Suppressor macrophage treated with lipopolysaccharide for 4 hours (primary cell): Measurements from ENCODE around the gene ZNF521.

Experiments used
- DNase-seq: peaks from one replicate; pipeline ENCODE4 v3.0.0-alpha.2; 2020

ZNF521 gene

DNA sequence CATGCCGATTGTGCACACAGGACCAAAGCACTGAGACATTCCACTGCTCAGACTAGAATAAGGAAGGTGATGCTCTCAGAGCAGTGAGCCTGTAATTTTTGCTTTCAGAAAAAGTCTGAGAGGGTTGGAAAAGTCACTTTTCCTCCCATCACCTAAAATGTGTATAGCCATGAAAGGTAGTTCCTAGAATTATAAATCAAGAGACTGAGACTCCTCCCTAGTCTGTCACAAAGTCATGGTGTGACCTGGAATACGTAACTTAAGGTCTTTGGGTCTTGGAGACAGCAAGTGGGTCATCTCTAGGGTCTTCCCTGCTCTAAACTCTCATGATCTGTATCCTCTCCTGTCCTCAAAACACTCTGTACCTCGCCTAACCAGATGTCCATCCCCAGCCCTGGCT is 16.9 kb downstream of the ZNF521 start:
- no peak for DNase-seq

DNA sequence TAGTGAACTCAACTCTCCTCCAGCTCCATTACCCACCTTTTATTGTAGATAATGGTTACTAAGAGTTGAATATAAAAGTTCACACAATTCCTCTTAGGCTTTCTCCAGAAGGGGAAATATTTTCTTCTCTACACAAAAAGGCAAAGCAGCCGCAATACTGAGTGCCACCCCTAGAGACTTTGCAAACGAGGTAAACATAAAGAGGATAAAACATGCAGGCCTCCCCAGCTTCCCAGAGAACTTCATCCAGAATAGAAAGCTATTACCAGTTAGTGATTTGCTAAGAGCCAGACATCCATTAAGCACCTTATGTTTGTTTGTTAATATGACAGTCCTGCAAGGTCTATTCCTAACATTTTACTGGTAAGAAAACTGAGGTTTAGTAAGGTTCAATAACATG is 17.4 kb downstream of the ZNF521 start:
- DNase-seq: no peak

DNA sequence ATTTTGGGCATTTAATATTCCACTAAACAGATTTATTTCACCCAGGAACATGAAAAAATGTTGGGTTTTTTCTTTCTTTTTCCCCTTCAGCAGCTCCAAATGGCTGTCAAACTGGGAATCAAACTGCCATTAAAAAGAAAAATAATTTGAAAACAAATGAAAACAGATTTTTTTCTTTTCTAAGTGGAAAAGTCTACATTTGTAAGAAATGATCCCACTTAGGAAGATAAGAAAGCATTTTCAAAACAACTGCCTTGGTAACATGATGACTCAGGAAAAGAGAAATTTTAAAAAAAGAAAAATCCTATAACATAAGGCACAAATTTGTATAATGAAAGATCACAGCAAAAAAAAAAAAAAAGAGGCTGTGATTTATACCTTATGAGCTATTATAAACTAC is 20.0 kb downstream of the ZNF521 start:
- DNase-seq: no peak

DNA sequence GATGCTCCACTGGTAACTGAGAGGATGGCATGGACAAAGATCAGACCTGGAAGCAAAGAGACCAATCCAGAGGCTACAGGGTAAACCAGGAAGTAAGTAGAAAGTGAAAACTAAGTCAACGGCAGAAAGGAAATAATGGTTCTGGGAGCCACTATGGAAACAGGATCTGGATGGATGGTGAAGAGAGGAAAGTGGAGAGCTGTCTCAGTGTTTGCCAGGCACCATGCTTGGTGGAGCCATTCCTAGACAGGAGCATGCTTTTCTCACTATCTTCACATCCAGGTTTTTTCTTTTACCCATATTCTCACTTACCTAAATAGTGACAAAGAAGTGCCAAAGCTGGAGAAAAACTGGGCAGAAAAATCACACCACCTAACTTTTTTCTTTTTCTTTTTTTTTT is 22.2 kb downstream of the ZNF521 start:
- peak; percentile 19 for DNase-seq

DNA sequence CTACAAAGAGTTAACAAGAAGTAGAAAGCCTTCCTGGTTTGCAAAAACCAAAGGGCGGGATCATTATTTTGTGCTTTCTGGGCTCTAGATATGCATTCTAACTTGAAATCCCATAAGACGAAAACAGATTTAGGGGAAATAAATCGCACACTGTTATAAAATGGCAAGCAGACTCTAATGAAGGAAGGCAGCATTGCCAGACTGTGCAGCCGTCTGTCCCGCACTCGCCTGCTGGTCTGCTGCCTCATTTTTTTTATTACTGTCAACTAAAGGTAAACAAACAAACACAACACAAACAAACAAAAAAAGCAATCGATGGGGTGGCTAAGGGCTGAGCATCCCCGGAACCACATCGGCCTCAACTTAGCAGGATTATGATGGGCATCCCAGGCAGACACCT is 24.4 kb downstream of the ZNF521 start:
- DNase-seq: no peak

DNA sequence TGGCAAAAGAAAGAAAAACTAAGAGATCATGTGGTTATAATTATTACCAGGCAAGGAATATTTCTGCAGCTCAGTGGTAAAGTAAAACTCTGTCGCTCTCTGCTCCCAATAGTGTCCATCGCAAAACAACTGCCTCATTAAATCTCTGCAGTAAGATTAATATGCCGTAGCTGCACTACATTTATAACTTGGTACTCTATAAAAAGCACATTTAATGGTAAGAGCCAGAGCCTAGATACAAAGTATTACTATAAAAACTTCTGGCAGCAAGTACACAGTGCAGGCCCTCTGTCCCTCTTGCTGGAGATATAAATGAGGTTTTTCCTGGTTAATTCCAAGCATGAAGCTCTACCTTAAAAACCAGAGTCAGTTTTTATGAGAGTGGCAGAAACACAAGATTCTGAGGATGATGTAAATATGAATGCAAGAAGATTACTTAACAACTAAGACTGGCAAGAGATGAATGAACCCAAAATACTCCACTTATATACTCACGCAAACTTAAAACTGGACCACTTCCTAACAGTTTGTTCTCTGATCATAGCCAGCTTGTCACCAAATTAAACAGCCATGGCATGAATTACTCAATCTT is 25.5 kb downstream of the ZNF521 start:
- DNase-seq: no peak

DNA sequence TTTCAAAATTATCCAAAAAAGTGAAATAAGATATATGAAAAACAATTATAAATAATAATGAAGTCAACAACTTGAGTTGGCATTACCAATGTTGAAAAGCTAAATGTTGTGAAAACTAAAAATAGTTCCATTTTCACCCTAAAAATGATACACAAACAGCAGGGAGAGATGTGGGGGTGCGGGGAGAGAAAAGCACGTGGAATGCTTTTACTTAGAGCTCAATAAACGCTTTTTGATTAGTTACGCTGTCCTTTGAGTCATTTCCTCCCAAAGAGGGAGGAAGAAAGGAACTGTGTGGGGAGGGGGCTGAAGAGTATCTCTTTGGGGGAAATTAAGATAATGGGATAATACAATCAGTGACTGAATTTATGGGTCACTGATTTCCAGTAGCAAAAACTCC is 29.2 kb downstream of the ZNF521 start:
- DNase-seq: no peak

DNA sequence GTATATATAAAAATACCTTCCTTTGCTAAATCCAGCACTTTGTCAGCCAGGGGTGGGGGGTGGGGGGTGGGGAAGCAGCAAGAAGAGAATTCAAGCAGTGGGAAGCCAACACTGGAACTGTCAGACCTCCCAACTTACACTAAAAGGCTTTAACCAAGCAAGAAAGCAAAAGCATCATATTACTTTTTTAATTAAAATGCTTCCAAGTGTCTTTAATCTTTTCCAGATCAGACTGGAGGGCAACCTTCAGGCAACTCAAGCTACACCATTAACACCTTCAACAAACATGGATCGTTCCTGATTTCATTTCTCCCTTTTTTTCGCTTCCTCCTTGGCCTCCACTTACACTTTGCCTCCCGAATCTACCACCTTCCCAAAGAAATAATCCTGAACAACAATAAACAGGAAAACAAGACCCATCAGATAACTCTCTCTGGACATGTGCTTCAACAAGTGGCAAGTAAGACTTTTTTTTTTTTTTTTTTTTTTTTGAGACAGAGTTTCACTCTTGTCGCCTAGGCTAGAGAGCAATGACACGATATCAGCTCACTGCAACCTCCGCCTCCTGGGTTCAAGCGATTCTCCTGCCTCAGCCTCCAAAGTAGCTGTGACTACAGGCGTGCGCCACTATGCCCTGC is 35.5 kb downstream of the ZNF521 start:
- no peak for DNase-seq

DNA sequence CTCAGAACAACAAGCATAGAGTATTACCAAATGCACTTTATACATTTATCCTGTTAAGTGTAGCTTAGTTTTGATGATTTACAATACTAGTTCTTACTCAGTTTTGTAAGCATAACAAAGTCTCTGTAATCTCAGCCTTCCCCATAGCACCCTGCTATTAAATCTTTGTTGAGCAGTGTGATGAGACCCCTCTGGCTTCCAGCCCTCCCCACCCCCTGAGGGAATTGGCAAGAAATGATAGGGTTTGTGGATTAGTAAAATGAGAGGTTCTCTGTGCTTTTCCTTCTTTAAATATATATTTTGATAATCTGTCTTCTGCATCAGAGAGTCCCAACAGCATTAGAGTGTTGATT is 37.2 kb downstream of the ZNF521 start:
- DNase-seq: no peak

DNA sequence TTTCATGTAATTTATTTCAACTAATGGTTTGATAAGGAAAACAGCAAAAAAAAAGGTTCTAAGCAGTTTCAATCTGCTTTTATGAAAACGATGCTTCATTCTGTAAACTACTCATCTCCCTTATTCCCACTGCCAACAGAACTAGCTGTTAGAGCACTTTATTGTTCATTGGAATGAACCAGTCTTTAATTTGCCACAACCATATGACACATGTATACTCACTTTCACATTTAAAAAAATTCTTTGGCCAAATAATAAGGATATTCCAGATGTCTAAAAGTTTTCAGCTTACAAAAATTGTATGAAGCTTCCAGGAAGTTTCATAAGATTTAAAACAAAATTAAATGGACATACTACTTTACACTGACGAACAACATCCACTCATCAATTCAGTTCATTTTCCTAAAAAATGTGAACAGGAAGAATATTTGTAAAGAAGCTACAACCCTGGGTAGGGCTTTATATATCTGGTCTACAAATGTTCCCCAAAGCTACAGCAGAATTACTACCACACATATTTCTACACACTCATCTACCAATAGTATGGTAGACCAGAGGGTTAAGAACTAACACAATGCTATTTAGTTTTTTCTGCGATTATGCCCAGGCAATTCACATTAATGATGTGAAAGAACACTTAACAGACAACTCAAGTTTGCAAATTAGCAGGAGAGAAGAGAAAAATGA is 37.7 kb downstream of the ZNF521 start:
- DNase-seq: no peak

DNA sequence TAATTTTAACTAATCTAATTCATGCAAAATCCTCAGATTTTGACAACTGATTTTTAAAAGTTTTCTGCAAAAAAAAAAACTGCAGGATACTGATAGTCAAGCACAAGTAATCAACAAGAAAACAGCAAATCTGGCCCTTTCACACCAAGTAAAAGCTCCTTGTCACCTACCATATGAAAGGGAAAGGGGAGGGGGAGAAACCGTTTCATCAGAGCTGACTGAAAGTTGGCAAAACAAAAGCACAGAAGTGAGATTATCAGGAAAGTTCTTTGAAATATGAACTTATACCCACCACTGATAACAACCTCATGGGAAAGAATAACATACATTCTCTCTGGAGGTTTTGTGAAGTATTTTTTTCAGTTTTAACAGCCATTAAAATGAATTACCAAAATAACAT is 38.7 kb downstream of the ZNF521 start:
- DNase-seq: no peak

DNA sequence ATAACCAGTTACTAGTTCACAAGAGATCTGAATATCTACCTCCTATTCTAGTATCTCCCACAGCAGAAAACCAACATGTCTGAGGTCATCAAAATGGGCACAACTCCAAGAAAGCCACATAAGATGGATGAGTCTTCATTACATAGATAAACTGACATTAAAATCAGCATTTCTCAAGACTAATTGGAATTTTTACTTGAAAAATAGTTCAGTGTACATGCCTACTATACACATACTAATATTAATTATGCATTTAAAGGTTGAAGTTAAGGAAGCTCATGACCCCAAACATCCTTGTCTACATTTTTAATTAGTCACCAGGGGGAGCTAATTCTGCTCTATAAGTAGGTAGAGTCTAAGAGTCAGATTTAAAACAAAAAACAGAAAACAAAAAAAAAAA is 41.9 kb downstream of the ZNF521 start:
- DNase-seq: peak; percentile 26

DNA sequence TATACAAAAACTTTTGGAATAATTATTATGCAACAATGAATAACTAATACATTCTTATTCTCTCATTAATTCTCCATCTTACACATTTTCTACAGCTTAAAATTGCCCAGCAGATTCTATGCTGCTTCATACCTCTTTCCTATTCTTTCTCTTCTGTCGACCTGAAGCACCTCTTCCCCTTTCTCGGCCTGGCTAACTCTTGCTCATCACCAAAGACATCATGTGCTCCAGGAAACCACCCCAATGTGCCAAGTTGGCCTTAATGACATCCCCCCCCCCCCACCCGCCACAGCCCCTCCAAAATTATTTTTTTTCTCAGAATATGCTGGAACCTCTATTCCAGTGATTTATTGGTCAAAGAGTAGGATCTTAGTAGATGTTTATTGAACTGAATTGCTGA is 43.6 kb downstream of the ZNF521 start:
- no peak for DNase-seq

DNA sequence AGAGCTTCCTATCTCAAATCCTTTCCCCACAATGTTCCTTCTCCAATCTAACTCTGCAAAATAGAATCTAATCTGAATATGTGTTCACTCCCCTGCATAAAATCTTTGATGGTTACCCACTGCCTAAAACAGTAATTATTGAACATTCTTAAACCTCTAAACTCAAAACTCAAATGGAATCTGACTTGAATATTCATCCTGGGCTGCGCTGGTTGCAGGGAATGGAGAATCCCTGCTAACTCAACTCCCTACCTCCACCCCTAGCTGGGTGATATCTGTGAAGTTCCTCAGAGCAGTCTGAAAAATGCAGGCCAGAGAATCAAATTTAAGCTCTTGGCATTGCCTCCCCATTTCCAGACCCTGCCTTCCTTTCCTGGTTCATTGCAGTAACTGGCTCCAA is 44.8 kb downstream of the ZNF521 start:
- DNase-seq: no peak

DNA sequence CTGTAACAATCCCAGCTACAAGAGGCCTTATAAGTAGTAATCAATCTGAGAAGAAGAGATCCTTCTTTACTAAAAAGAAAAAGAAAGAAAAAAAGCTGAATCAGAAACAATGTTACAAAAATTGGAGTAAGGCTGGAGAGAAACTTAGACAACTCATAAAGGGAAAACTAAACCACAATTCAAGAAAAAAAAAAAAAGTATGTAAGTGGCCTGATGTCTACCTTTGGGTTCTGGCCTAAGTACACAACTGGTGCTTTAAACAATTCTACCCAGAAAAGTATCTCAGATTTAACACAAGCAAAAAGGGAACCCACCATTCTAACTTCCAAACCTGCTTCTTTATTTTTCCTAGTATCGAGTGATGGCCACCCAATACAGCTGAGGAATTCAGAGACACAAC is 45.3 kb downstream of the ZNF521 start:
- no peak for DNase-seq

DNA sequence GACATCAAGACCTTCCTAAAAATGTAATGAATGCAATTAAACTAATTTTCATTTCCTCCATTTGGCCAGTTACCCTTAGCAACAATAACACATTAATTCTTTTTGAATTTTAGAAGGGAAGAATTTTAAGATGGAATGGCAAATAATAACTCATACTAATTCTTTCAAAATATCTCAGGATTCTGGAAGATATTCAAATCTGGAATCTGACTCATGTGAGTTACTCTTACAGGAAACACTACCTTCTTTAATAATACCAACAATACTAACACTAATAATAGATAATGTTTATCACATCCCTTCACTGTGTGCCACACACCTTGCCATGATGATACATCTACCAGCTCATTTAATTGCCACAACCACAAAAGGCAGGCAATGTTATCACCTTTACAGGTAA is 46.4 kb downstream of the ZNF521 start:
- no peak for DNase-seq

DNA sequence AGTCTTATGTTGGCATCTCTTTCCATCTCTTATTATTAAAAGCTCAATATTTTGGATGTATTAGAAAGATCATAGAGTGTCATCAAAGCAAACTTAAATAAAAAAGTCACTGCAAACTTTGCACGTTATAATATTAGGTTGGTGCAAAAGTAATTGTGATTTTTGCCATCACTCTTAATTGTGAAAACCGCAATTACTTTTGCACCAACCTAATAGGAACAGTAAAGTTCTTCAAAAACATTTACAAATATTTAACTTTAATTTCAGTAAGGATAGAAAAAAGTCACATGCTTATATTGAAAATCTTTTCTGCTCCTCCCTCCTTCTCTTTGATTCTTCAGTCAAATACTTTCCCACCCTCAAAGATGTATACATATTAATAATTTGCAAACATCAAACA is 51.5 kb downstream of the ZNF521 start:
- DNase-seq: no peak

DNA sequence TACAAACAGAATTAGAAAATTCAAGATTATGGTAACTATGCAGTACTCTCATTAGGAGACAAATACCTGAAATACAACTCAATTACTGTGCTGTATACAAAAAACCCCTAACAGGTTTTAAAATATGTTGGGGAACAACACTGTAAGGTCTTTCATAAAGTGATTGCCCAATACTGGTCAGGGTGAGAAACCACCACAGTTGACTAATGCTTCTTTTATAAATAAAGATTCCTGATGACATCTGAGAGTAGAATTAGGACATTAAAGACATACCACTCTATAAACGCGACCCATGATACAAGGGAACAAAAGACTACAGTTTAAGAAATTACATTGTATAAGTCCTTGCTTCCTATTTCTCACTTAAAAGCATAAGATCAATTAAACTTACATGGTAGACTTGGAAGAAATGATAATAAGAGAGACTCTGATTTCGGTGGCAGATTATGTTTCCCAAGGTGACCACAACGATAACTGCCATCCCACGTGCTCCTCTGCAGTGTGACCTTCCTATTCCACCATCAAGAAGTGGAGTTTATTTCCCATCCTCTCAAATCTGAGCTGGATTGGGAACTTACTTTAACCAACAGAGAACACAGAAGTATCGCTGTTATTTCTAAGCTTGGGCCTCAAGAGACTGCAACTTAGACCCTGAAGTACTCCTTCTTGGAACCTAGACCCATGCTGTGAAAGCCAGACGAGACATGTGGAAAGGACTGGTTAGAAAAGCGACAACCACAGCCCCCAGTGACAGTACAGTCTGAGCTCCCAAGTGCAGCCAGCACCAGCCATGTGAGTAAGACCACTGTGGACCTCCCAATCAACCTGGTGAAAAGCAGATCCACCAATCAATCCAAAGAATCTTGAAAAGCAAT is 52.3 kb downstream of the ZNF521 start:
- peak; percentile 61 for DNase-seq

DNA sequence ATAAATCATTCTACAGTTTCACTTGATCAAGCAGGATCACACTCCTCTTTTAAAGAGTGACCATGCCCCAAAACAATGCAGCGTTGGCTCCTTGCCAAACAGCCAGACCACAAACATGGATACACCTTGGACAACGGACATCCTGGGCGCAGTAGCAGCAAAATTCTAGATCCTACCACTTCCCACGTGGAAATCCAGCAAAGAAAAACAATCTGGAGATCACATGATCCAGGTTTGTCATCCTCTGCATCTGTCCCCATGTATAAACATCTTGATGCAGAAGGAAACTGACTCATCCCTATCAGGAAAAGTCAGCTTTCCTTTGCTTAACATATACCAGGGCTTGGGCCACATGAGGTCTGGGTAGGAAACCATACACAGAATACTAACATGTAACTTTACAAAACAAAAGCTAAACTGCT is 53.1 kb downstream of the ZNF521 start:
- peak; percentile 70 for DNase-seq

DNA sequence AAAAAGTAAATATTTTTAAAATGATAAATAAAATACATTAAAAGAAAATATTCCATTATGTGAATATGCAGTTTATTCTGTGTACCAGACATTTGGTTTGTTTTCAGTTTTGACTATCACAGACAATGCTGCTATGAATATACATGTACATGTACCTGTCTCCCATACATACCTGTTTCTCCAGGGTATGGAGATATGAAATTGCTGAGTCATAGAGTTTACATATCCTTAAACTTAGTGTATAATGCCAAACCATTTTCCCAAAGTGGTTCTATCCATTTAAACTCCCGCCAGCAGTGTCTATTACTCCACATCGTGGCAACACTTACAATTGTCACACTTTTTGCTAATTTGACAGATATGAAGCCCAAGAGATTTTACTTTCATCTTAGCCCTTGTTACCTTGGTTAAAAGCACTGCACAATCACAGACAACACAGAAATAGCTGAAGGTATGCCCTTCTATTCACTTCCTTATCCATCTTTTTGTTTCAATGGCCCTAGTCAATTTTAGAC is 56.3 kb downstream of the ZNF521 start:
- no peak for DNase-seq

DNA sequence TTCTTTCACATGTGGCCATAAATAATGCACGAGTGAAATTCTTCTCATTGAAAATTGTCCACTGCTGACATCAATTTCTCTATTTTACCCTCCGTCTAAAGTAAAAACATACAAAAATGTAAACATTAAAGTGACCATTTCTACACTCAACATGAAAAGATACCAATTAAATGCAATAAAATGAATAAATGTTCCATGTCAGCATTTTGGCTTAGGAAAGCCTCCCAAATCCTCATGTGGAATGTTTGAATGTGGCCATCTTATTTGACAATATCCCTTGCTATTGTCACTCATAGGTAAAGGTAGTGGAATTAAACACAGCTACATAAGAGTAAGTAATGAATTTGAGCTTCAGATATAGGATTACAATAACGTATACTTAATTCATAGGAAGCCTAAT is 60.8 kb downstream of the ZNF521 start:
- DNase-seq: no peak

DNA sequence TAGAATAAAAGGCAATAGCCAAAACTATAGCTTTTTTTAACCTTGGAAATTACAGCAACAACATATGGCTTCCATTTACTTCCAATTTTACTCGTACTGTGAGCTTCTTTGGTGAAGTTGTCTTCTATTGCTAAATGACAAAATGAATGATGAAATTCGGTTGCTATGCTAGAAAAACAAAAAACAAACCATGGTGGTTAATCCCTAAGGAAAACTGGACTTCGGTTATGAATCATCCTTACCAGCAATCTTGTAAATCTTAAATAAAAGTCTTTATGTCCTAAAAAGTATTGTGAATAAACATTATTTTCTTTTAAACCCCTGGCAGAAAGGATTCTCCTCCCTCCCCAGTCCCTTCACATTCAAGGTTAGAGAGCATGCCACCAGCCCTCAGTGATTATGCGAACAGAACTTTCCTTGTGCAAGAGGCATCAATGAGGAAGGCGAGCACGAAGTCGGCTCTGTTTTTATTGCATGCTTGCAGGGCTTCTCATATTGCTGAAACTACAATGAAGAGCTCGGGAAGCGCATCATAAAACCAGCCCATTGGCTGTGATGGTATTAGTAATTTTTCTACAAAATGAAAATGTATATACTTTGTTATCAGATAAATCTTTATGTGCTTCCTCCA is 62.9 kb downstream of the ZNF521 start:
- peak; percentile 7 for DNase-seq

DNA sequence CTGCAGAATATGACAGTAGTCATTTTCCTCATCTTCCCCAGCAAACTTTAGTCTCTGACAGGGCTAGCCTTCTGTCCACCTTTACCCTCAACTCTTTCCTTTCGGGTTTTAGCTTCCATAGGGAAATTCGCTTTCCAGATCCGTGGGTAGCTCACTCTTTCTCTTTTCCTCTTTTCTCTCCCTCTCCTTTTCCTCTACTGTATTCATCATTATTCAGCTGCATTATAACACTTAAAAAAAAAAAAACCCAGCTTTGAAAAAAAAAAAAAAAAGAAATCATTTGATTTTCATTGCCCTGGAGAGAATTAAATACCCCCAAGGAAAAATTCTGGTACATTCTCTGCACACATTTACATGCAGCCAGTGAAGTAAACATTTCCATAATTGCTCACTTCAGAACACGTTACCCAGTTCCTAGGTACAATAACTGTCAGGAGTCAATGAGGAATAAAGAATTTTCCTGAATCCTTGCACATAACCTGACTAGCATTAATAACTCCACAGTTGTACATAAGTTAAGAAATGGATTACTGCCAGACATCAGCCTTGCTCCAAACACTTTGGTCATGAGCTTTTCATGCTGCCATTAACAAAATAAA is 63.5 kb downstream of the ZNF521 start:
- no peak for DNase-seq
